ENCODE data around the gene RFPL4A.

DNA sequence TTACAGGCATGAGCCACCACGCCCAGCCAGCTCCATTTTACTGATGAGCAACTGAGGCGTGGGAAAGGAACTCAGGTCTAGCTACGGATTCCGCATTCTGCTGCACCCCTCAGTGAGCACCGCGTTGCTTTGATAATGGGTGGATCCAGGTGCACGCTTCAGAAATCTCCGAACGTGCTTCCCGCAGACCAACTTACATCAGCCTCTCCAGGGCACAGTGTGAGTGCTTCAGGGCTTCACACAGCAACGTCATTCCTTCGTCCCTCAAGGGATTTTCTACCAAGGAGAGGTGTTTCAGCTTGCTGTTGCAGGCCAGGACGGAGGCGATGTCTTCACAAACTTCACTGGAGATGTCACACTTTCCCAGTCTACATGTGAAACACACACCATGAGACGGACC, 42.4 kb upstream of the RFPL4A start:
- no peak for TF ChIP-seq EZH2 (IDR thresholded peaks at IDR 0.05; ENCODE audit: borderline replicate concordance, insufficient read depth, low read length, poor library complexity, severe bottlenecking)
- TF ChIP-seq EP300 (conservative IDR thresholded peaks at IDR 0.05; ENCODE audit: poor library complexity, severe bottlenecking): no peak
- no peak for TF ChIP-seq POLR2AphosphoS5 (IDR thresholded peaks at IDR 0.05)
- TF ChIP-seq, protein P1, sequence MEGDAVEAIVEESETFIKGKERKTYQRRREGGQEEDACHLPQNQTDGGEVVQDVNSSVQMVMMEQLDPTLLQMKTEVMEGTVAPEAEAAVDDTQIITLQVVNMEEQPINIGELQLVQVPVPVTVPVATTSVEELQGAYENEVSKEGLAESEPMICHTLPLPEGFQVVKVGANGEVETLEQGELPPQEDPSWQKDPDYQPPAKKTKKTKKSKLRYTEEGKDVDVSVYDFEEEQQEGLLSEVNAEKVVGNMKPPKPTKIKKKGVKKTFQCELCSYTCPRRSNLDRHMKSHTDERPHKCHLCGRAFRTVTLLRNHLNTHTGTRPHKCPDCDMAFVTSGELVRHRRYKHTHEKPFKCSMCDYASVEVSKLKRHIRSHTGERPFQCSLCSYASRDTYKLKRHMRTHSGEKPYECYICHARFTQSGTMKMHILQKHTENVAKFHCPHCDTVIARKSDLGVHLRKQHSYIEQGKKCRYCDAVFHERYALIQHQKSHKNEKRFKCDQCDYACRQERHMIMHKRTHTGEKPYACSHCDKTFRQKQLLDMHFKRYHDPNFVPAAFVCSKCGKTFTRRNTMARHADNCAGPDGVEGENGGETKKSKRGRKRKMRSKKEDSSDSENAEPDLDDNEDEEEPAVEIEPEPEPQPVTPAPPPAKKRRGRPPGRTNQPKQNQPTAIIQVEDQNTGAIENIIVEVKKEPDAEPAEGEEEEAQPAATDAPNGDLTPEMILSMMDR (IDR thresholded peaks at IDR 0.05; ENCODE audit: poor library complexity, severe bottlenecking): no peak
- no peak for TF ChIP-seq TAF1 (IDR thresholded peaks at IDR 0.05; ENCODE audit: low read depth)
- no peak for TF ChIP-seq MXI1 (conservative IDR thresholded peaks at IDR 0.05; ENCODE audit: poor library complexity, severe bottlenecking)
